ENCODE measurements around the gene RARS1.

- TF ChIP-seq CTCF (IDR thresholded peaks at IDR 0.05), result no peak
- no peak for TF ChIP-seq POLR2AphosphoS5 (IDR thresholded peaks at IDR 0.05; ENCODE audit: low read depth, low read length)
- no peak for TF ChIP-seq REST (IDR thresholded peaks at IDR 0.05; ENCODE audit: insufficient read depth in 1 of 2, low read depth in 2 of 2, low read length in 1 of 2)
Measured at GRCh38 chr5:168550656-168551055, 64.4 kb downstream of the RARS1 start.

Measured in Panc1 (cell line).